GM21576 (cell line): ENCODE measurements around the gene PHF11.

ENCODE experiments used
- ATAC-seq: cut with Tn5 transposase; IDR thresholded peaks from one replicate; pipeline ENCODE4 v1.9.1; 2021; ENCODE audit warnings: mild to moderate bottlenecking, moderate library complexity; ENCODE audit not compliant: unreplicated experiment

Gene PHF11

GRCh38 chr13:49497272-49497671 lies 1.5 kb downstream of the PHF11 start:
- ATAC-seq, result no peak

GRCh38 chr13:49498206-49498605 lies 2.5 kb downstream of the PHF11 start:
- no peak for ATAC-seq

- ATAC-seq, result no peak
Observed at GRCh38 chr13:49499889-49500660, 4.3 kb downstream of the PHF11 start.

DNA sequence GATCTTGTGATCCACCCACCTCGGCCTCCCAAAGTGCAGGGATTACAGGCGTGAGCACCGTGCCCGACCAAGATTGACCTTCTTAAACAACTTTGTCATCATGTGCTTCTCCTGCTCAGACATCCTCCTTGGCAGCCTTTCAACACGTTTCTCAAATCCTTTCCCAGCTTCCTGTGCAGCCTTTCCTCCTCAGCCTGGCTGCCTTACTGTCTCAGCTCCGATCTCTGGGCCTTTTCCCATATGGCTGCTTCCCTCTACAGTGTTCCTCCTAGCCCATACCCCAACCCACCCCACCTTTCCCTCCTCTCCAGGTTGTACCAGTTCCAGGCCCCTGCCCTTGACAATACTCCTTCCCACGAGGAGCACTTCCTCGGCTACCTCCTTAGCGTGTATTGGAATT lies 7.2 kb downstream of the PHF11 start:
- no peak for ATAC-seq

DNA sequence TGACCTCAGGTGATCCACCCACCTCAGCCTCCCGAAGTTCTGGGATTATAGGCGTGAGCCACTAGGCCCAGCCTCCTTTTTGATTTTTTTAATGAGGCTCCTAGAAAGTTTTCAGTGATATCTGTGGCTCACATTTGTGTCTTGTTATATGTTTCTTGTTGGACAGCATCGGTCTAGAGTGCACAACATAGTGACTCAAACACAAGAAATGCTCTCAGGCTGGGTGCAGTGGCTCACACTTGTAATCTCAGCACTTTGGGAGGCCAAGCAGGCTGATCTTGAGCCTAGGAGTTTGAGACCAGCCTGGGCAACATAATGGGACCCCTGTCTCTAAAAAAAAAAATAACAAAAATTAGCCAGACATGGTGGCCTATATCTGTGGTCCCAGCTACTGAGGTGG lies 8.2 kb downstream of the PHF11 start:
- no peak for ATAC-seq

DNA sequence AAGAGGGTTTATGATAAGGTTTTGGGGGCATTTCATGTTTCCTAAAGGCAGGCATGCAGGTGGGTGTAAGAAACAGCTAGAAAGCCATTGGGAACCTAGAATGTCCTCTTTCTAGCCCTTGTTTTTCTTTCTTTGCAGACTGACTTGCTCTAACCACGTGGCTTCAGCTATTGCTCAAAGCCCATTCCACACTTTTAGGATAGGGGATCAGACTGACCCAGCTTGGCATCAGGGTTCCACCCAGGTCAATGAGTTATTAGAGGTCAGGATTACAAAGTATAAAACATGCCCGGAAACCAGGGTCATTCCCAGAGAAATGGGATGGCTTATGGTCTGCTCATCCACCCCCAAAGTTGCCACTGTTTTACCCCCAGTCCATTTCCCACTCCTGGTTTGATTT lies 16.8 kb downstream of the PHF11 start:
- no peak for ATAC-seq

GRCh38 chr13:49516467-49516866 lies 20.7 kb downstream of the PHF11 start:
- ATAC-seq, result no peak

- ATAC-seq, result no peak
Observed at GRCh38 chr13:49517461-49517860, 21.7 kb downstream of the PHF11 start.

DNA sequence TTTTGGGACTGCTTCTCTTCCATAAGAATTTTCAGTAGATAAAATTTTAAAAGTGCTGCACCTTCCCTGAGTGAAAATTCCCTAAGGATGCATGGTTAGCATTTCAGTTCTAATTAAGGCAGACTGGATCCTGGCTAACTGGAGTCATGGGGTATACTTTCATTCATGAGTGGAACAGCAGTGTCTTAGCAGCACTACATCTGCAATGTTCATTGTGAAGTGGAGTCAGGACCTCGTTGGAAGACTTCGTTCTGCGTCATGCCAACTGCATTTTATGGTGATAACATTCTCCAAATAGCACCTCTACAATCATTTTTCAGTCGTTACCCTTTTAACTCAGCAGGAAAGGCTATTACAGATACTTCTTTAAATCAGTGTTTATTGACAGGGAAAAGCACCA lies 25.5 kb downstream of the PHF11 start:
- no peak for ATAC-seq

DNA sequence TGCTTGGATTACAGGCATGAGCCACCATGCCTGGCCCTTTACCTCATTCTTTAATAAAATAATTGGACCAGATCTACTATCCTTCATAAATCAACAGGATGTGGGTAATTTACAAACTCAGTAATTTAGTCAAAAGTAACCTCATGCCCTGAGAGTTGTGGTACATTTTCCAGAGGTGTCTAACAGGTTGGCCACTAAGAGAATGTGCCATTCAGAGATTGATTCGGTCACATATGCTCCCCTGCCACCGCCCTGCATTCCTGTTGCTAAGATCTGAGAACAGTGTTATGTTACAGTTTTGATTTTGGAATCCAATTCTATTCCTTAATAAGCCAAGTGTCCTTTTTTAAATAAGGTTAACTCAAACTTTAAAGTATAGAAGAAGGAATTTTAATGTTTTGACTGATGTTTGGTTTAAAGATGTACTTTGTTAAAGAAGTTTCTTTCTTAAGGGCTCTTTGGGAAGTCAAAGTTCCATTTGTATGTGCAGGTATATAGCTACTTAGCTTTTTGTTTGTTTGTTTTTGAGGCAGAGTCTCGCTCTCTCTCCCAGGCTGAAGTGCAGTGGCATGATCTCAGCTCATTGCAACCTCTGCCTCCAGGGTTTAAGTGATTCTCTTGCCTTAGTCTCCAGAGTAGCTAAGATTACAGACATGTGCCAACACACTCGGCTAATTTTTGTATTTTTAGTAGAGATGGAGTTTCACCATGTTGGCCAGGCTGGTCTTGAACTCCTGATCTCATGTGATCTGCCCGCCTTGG lies 29.2 kb downstream of the PHF11 start:
- ATAC-seq, result no peak

GRCh38 chr13:49527123-49527522 lies 31.4 kb downstream of the PHF11 start:
- ATAC-seq, result no peak

GRCh38 chr13:49528161-49528560 lies 32.4 kb downstream of the PHF11 start:
- ATAC-seq, result no peak

DNA sequence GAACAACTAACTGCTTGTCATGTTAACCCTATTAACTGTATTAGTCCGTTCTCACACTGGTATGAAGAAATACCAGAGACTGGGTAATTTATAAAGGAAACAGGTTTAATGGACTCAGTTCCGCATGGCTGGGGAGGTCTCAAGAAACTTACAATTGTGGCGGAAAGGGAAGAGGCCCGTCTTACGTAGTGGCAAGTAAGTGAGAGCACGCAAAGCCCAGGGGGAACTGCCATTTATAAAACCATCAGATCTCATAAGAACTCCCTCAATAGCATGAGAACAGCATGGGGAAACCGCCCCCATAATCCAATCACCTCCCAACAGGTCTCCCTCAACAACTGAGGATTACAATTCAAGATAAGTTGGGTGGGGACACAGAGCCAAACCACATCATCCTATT lies 34.7 kb downstream of the PHF11 start:
- ATAC-seq, result no peak

GRCh38 chr13:49532593-49532992 lies 36.8 kb downstream of the PHF11 start:
- no peak for ATAC-seq

DNA sequence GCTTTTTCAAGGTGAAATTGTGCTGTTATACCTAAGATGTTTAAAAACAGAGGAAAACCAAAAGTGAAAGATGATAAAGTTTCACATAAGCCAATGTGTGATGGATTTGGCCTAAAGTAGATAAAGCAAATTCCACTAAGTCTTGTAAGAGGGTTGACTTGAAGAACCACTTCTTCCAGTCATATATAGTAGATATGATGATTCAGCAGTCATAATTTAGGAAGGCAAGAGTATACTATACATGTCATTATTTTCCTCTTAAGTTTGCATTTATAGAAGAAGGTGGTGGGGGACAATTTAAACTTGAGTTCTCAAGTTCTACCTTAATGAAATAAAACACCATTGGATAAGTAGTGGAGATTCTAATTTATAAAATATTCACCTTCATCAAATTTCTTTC lies 37.3 kb downstream of the PHF11 start:
- ATAC-seq, result no peak

DNA sequence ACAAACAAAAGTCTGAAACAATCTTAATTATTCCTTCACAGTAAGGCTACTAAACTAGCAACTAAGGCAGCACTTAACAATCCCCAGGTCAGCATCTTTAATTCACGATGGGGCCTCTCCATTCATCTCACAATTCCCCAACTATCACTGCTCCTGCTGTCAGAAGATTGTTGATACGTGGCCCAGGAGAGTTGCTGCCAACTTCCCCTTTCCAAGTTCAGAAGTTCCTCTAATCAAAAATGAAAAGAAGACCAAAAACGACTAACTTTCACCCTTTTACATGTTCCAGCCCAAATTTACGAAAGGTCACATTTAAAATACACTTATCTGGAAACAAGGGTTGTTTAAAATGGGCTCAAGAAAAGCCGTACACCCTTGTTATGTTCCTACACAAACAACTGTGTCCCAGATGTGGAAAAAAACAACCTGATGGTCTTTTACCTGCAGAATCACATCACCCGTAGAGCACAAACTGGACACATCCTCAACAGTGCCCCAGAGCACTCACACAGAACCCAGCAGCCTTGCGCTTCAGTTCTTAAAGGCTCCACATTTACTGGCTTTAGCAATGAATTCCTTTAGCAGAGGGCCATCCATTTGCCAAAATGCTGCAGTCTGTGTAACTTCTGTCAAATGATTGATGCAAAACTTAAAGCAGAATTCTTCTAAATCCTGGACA lies 38.0 kb downstream of the PHF11 start:
- ATAC-seq, result no peak

DNA sequence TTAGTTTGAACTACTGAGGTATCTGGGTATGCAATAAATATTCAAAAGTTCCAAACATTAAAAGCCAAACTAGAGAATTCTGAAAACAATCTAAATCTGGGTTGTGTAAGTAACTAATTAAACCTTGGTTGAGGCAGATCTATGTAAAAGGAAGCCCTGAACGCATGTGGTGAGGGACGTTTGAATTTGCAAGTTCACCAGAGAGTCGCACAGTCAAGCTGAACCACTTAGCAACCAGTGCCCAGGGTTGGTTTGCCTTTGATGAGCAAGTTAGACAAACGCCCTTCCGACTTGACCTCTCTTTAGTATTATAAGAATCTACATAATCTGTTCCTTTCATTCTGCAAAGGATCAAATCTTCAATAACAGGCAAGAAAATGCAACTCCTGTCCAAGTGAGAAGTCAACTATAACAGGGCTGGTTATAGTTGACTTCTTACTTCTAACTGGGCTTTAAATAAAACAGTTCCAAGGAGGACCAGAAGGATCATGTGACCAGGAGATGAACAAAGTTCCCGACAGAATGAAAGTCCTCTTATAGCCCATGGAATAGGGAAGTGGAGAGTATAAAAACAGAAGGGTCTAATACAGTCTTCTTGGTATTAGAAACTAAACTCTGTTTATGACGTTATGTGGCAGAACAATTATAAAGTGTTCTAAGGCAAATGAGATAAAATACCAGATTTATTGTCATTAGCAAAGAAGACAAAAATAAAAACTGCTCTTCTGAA lies 40.6 kb downstream of the PHF11 start:
- no peak for ATAC-seq

- no peak for ATAC-seq
Observed at GRCh38 chr13:49538404-49538803, 42.7 kb downstream of the PHF11 start.

DNA sequence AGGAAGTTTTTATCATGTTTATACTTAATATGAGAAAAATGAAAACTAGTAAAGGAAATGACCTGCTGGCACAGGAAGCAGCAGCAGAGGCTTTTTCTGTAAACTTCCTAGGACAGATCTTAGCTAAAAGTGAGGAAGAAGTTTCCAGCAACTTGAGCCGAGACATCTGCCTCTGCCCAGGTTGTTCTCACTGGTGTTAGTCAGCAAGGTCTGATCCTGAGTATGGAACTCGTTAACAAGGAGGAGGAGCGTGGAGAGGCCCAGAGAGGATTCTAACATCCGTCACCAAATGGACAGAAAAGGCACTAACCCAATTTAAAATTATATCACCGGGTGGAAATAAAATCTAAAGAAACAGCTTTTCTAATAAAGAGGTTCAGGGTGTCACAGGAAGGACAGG lies 43.6 kb downstream of the PHF11 start:
- ATAC-seq, result no peak

DNA sequence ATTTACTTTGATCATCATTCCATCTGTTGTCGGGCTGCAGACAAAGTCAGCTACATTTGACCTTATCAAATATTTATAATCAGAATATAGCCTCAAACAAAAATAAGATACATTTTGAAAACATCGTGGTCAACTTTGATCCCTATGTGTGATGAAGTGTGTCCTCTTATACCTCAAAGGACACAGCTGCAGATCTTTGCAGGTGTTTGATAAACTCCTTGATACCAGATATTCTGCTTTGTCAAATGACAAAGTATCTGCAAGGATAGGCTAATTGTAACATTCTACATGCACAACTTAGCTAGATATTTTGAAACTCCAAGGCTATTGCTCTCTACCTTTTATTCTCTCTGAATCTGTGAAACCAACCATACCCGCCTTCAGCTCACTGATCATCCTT lies 44.0 kb downstream of the PHF11 start:
- ATAC-seq, result no peak

DNA sequence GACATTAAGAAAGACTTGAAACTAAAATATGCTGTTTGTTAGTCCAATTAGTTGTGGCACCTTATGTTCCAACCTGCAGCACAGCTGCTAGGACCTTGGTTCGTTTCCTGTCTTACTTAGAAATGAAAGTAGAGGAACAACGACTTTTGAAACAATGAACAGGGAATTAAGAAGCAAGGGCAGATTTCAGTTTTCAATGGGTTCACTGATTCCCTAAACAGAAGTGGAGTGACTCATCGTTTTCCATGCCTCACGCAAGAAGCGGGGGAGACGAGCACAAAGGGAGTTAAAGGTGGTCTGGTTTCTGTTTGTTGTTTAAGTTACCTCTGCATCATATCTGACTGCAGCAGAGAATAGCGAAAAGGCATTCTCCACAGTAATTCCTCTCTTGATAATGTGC lies 44.8 kb downstream of the PHF11 start:
- no peak for ATAC-seq
